WERI-Rb-1 (cell line): ENCODE results near the gene LBHD2.

Experiments
- DNase-seq: peaks from one replicate; pipeline ENCODE4 v3.0.0-alpha.2; 2020
- H3K27ac ChIP-seq: fragments of 250-450 bp; sonication (Bioruptor Pico); 2 replicates; pipeline ENCODE4 v1.5.1; 2020; ENCODE audit warnings: mild to moderate bottlenecking, moderate library complexity
- H3K27me3 ChIP-seq: fragments of 250-450 bp; sonication (Bioruptor Pico); 2 replicates; pipeline ENCODE4 v1.5.1; 2021; ENCODE audit warnings: mild to moderate bottlenecking, low read depth, moderate library complexity; ENCODE audit not compliant: insufficient read depth, severe bottlenecking
- H3K36me3 ChIP-seq: fragments of 250-450 bp; sonication (Bioruptor Pico); 2 replicates; pipeline ENCODE4 v1.5.1; 2020; ENCODE audit warnings: mild to moderate bottlenecking, moderate library complexity
- H3K4me3 ChIP-seq: 2 replicates; pipeline ENCODE4 v1.5.1; 2011; ENCODE audit warnings: low read depth, mild to moderate bottlenecking, control low read depth, low read length
- H3K9me3 ChIP-seq: fragments of 250-450 bp; sonication (Bioruptor Pico); 2 replicates; pipeline ENCODE4 v1.5.1; 2021; ENCODE audit warnings: mild to moderate bottlenecking, moderate library complexity; ENCODE audit not compliant: severe bottlenecking
- CTCF ChIP-seq: IDR thresholded peaks from 2 replicates; pipeline ENCODE4 v1.5.1; 2011; ENCODE audit warnings: low read depth, mild to moderate bottlenecking, control low read depth, inconsistent platforms, low read length

LBHD2 gene

GRCh38 chr14:103137689-103138300 is 53.8 kb downstream of the LBHD2 start:
- Histone ChIP-seq H3K4me3 (no peak overlapping the region), H3K27ac (peak overlapping the region; percentile 70; the same call in 1 of the 2 replicates)
- TF ChIP-seq CTCF = no peak

GRCh38 chr14:103138301-103139131 is 54.5 kb downstream of the LBHD2 start:
- H3K4me3 ChIP-seq = no peak overlapping the region
- TF ChIP-seq CTCF = no peak
- no peak for DNase-seq
- no peak overlapping the region; the same call in 1 of the 2 replicates for H3K27ac ChIP-seq
- H3K27me3 ChIP-seq = no peaks in the 10 kb centered on the region
- H3K36me3 ChIP-seq = no peaks in the 10 kb centered on the region
- no peaks in the 10 kb centered on the region for H3K9me3 ChIP-seq

More at GRCh38 chr14:103137689-103138300, 53.8 kb downstream of the LBHD2 start:
- Histone ChIP-seq H3K36me3 (no peaks in the 10 kb centered on the region), H3K27me3 (no peaks in the 10 kb centered on the region), H3K9me3 (no peaks in the 10 kb centered on the region)
- no peak for DNase-seq

GRCh38 chr14:103139132-103140025 is 55.4 kb downstream of the LBHD2 start:
- no peak for TF ChIP-seq CTCF
- no peaks in the 10 kb centered on the region for H3K27me3 ChIP-seq
- no peak overlapping the region; the same call in 1 of the 2 replicates for H3K27ac ChIP-seq
- H3K36me3 ChIP-seq = no peaks in the 10 kb centered on the region
- H3K9me3 ChIP-seq = no peaks in the 10 kb centered on the region
- H3K4me3 ChIP-seq = no peak overlapping the region
- no peak for DNase-seq
